Measurements from ENCODE around the gene IFT81. TPM values are rescaled to one million over a fixed set of nuclear protein-coding genes. Genes with fewer than 3 reads are reported as not detected.
"Not testable (repeated sequence)": the region's sequence is repeated elsewhere in the genome, so short reads cannot be mapped to it uniquely, and the experiment has no call there.

The IFT81 gene
- total RNA-seq, 1 experiment from 2014 or later, result 9.0 TPM

DNA sequence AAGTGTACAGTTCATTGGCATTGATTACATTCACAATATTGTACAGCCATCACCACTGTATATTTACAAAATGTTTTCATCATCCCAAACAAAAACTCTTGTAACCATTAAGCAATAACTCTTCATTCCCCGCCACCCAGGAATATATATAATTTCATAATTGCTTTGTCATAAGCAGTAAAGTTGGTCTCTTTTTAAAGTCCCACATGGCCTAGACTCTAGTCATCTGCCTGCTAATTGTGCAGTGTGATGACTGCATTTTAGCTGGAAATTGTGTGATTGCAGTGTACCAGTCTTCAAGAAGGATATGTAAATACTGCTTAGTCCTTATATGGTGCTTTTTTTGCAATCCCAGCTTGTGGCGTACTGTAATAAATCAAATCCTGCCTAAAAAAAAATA, 81.8 kb downstream of the IFT81 start:
- Histone ChIP-seq H4K20me1 (ENCODE audit: insufficient read depth) (no peaks in the 10 kb centered on the region), H3K4me3 (replicated peaks in 1 of 2; ENCODE audit: low read depth in 1 of 2, low read length in 2 of 2) (no peak overlapping the region), H3K27me3 (ENCODE audit: insufficient read depth, low read length) (no peaks in the 10 kb centered on the region), H3K9me2 (ENCODE audit: insufficient read depth) (no peaks in the 10 kb centered on the region), H3K9ac (ENCODE audit: low read length) (no peak overlapping the region), H3K4me2 (ENCODE audit: low read length) (no peak overlapping the region), H3K27ac (ENCODE audit: low read depth, low read length) (no peak overlapping the region), H2AFZ (ENCODE audit: low read depth, low read length, poor library complexity, severe bottlenecking) (no peak overlapping the region), H3K4me1 (ENCODE audit: control insufficient read depth in 1 of 2, insufficient read depth in 2 of 2, low read length in 2 of 2) (no peaks in the 10 kb centered on the region), H3K79me2 (ENCODE audit: insufficient read depth, low read length) (no peaks in the 10 kb centered on the region), H3K36me3 (ENCODE audit: control insufficient read depth in 1 of 2, insufficient read depth in 2 of 2, low read length in 2 of 2) (peaks cover 0 to 4% of the 10 kb centered on the region in 2 experiments; a peak in 1 of 4 replicates), H3K9me3 (ENCODE audit: control insufficient read depth in 1 of 2, insufficient read depth in 1 of 2, low read depth in 1 of 2, low read length in 2 of 2) (no peaks in the 10 kb centered on the region)
- RAD21 ChIA-PET (ENCODE audit: low non-redundant PET in 1 of 2, low total read pairs in 2 of 2, uncharacterized antibody in 2 of 2, unreplicated experiment in 2 of 2), result no interaction called here
- DNase-seq (ENCODE audit: low read depth, low spot score) (no peak), ATAC-seq (no peak)
- BruUV-seq (replicated peaks), result no TSS peak
- CTCF ChIA-PET, result no interaction called here
- no peak for TF ChIP-seq SRF (IDR thresholded peaks at IDR 0.05; ENCODE audit: low read depth)
- no peak for TF ChIP-seq ZNF274 (IDR thresholded peaks at IDR 0.05; ENCODE audit: low read depth, low read length)
- TF ChIP-seq, protein P1, sequence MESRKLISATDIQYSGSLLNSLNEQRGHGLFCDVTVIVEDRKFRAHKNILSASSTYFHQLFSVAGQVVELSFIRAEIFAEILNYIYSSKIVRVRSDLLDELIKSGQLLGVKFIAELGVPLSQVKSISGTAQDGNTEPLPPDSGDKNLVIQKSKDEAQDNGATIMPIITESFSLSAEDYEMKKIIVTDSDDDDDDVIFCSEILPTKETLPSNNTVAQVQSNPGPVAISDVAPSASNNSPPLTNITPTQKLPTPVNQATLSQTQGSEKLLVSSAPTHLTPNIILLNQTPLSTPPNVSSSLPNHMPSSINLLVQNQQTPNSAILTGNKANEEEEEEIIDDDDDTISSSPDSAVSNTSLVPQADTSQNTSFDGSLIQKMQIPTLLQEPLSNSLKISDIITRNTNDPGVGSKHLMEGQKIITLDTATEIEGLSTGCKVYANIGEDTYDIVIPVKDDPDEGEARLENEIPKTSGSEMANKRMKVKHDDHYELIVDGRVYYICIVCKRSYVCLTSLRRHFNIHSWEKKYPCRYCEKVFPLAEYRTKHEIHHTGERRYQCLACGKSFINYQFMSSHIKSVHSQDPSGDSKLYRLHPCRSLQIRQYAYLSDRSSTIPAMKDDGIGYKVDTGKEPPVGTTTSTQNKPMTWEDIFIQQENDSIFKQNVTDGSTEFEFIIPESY (IDR thresholded peaks at IDR 0.05; ENCODE audit: extremely low read depth, insufficient replicate concordance, low read length), result no peak
- TF ChIP-seq EZH2 (IDR thresholded peaks at IDR 0.05), result no peak
- TF ChIP-seq POLR2AphosphoS5 (IDR thresholded peaks at IDR 0.05; ENCODE audit: low read depth, low read length), result no peak
- no peak for TF ChIP-seq CBX3 (IDR thresholded peaks at IDR 0.05; ENCODE audit: low read depth)
- TF ChIP-seq ELF1 (IDR thresholded peaks at IDR 0.05; ENCODE audit: borderline replicate concordance, low read depth), result no peak
- intact Hi-C loops (cut with micrococcal nuclease), result no loop called here
- POLR2A ChIA-PET, result no interaction called here

- RAD21 ChIA-PET (ENCODE audit: low non-redundant PET in 1 of 2, low total read pairs in 2 of 2, uncharacterized antibody in 2 of 2, unreplicated experiment in 2 of 2); H2AFZ ChIP-seq (ENCODE audit: low read depth, low read length, poor library complexity, severe bottlenecking); H3K4me2 ChIP-seq (ENCODE audit: low read length); DNase-seq (ENCODE audit: low read depth, low spot score); intact Hi-C loops (cut with micrococcal nuclease); H3K9me3 ChIP-seq (ENCODE audit: control insufficient read depth in 1 of 2, insufficient read depth in 1 of 2, low read depth in 1 of 2, low read length in 2 of 2); H4K20me1 ChIP-seq (ENCODE audit: insufficient read depth); H3K79me2 ChIP-seq (ENCODE audit: insufficient read depth, low read length); CTCF ChIA-PET; H3K4me3 ChIP-seq (replicated peaks in 1 of 2; ENCODE audit: low read depth in 1 of 2, low read length in 2 of 2); BruUV-seq (replicated peaks); H3K4me1 ChIP-seq (ENCODE audit: control insufficient read depth in 1 of 2, insufficient read depth in 2 of 2, low read length in 2 of 2); H3K27me3 ChIP-seq (ENCODE audit: insufficient read depth, low read length); ATAC-seq; H3K27ac ChIP-seq (ENCODE audit: low read depth, low read length); H3K36me3 ChIP-seq (ENCODE audit: control insufficient read depth in 1 of 2, insufficient read depth in 2 of 2, low read length in 2 of 2); H3K9ac ChIP-seq (ENCODE audit: low read length); H3K9me2 ChIP-seq (ENCODE audit: insufficient read depth): not testable (repeated sequence)
- POLR2A ChIA-PET, result interaction anchor here (0.7 kb wide), 1 partner anchor 48 kb away, joined by 3 read pairs; no protein-coding TSS in a partner anchor
These were observed 87.7 kb downstream of the IFT81 start for GRCh38 chr12:110211639-110212536.

All from HCT116 (cell line).